SH-SY5Y (cell line): ENCODE data around the gene MMP2.

Experiments used
- GATA2 ChIP-seq: IDR thresholded peaks from 2 replicates; pipeline ENCODE4 v1.6.1; 2011; ENCODE audit warnings: mild to moderate bottlenecking, low read depth, low read length
- GATA3 ChIP-seq: IDR thresholded peaks from 2 replicates; pipeline ENCODE4 v1.6.1; 2011; ENCODE audit warnings: low read depth, mild to moderate bottlenecking, low read length, moderate library complexity

DNA sequence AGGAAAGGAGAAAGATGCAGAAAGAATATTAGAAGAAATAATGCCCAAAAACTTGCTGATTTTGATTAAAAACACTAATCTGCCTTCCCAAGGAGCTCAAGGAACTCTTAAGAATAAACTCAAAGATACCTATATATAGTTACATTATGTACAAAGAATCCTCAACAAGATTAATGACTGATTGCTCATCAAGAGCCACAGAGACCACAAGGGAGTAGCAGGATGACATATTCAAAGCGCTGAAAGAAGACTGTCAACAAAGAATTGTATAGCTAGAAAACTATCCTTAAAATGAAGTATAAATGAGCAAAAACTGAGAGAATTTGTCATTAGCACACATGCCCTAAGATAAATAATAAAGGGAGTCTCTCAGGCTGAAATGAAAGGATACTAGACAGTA, 36.1 kb downstream of the MMP2 start:
- TF ChIP-seq GATA2 (no peak), GATA3 (no peak)
